ENCODE data around the gene GDF2. TPM values are rescaled to one million over a fixed set of nuclear protein-coding genes. Genes with fewer than 3 reads are reported as not detected.

The GDF2 gene
- total RNA-seq, 4 donors from 2014 or later: not detected

DNA sequence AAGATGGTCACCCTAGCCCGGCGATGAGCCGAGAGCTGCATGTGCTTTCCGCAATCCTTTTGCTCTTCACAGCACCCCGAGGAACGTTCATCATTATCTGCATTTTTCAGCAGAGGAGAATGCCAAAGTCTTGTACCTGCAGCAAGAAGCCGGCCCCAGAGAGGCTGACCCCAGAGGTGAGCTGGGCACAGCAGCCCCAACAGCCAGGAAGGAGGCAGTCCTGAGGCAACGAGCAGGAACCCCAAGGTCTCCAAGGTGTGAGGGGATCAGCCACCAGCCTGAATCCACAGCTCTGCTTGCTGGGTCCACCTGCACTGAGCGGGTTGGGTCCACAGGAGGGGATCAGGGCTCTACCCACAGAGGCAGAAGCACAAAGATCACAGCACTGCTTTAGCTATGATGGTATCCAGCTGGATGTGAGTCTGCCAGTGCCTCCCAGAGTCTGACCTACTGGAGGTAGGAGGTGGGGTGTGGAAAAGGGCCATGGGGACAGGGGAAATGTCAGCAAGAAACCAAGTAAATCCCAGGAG is 39.1 kb upstream of the GDF2 start:
- no peaks in the 10 kb centered on the region for H3K4me1 ChIP-seq
- H3K36me3 ChIP-seq: no peaks in the 10 kb centered on the region
- no peak overlapping the region for H3K27ac ChIP-seq
- intact Hi-C loops (cut with DNase I; ENCODE audit: low total_unique reads) (no loop called here), in situ Hi-C loops (cut with MboI; ENCODE audit: low sequenced_read_pairs in 4 of 4) (no loop called here)
- H3K9me3 ChIP-seq: no peaks in the 10 kb centered on the region
- ATAC-seq: no peak
- H3K4me3 ChIP-seq: no peak overlapping the region
- TF ChIP-seq POLR2A (IDR thresholded peaks at IDR 0.05): no peak
- no peaks in the 10 kb centered on the region for H3K27me3 ChIP-seq
- DNase-seq: no peak

DNA sequence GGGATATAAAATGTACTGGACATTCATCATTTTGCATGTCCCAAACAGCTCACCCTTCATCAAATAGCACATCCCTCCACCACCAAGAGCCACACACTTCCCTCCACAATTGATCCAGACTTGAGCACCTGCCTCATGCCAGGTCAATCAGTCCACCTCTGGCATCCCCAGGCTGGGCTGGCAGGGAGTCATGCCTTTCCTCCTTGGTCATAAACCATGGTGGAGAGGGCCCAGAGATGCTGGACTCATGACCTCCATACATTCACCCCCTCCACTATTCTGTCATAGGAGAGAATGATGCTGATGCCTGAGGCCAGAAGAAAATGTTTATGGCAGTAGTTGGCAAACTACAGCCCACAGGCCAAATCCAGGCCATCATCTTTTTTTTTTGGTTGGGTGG is 38.4 kb upstream of the GDF2 start:
- no peak overlapping the region for H3K27ac ChIP-seq
- H3K27me3 ChIP-seq: no peaks in the 10 kb centered on the region
- H3K4me3 ChIP-seq: no peak overlapping the region
- H3K9me3 ChIP-seq: no peaks in the 10 kb centered on the region
- TF ChIP-seq, protein P1, sequence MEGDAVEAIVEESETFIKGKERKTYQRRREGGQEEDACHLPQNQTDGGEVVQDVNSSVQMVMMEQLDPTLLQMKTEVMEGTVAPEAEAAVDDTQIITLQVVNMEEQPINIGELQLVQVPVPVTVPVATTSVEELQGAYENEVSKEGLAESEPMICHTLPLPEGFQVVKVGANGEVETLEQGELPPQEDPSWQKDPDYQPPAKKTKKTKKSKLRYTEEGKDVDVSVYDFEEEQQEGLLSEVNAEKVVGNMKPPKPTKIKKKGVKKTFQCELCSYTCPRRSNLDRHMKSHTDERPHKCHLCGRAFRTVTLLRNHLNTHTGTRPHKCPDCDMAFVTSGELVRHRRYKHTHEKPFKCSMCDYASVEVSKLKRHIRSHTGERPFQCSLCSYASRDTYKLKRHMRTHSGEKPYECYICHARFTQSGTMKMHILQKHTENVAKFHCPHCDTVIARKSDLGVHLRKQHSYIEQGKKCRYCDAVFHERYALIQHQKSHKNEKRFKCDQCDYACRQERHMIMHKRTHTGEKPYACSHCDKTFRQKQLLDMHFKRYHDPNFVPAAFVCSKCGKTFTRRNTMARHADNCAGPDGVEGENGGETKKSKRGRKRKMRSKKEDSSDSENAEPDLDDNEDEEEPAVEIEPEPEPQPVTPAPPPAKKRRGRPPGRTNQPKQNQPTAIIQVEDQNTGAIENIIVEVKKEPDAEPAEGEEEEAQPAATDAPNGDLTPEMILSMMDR (IDR thresholded peaks at IDR 0.05 in 4 of 5, conservative IDR thresholded peaks at IDR 0.05 in 1 of 5): no peak
- no peak for TF ChIP-seq POLR2A (IDR thresholded peaks at IDR 0.05)
- intact Hi-C loops (cut with DNase I; ENCODE audit: low total_unique reads): no loop called here
- no peak for DNase-seq
- no peaks in the 10 kb centered on the region for H3K36me3 ChIP-seq
- no peak for ATAC-seq
- in situ Hi-C loops (cut with MboI; ENCODE audit: low sequenced_read_pairs in 4 of 4): no loop called here
- no peaks in the 10 kb centered on the region for H3K4me1 ChIP-seq

DNA sequence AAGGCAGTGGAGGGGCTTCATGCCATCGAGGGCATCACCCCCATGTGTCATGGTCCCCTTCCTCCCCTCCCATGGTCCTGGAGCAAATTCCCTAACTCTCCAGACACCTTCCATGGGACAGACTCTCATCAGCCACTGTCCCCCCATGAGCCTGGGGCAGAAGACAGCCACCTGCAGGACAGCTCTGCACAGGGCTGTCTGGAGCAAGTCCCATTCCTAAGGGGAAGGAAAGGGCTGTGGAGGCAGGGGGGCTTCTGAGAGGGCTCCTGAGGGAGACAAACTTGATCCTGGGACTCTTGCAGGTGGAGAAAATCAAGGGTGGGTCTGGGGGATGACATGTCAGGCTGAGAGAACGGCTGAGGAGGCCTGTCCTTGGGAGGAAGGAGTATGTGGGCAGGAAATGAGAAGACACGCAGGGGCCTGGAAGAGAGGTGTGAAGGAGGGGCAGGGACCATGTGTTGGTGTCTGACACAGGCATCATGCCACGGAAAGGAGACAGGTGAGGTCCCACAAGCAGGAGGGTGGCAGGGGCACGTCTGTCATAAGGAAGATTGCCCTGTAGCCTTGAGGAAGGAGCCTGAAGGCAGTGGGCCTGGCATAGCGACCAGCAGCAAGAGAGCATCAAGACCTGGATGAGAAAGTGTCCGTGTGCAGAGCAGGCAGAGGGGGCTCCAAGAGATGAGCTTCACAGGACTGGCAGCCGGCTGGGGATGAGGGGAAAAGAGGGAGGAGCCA is 36.7 kb upstream of the GDF2 start:
- Histone ChIP-seq H3K4me1 (no peaks in the 10 kb centered on the region), H3K27me3 (no peaks in the 10 kb centered on the region), H3K4me3 (no peak overlapping the region), H3K9me3 (no peaks in the 10 kb centered on the region), H3K27ac (no peak overlapping the region), H3K36me3 (no peaks in the 10 kb centered on the region)
- in situ Hi-C loops (cut with MboI; ENCODE audit: low sequenced_read_pairs in 4 of 4): no loop called here
- TF ChIP-seq POLR2A (IDR thresholded peaks at IDR 0.05): no peak
- TF ChIP-seq, protein P1 (IDR thresholded peaks at IDR 0.05 in 4 of 5, conservative IDR thresholded peaks at IDR 0.05 in 1 of 5): no peak
- DNase-seq: no peak
- ATAC-seq: no peak
- intact Hi-C loops (cut with DNase I; ENCODE audit: low total_unique reads): no loop called here

DNA sequence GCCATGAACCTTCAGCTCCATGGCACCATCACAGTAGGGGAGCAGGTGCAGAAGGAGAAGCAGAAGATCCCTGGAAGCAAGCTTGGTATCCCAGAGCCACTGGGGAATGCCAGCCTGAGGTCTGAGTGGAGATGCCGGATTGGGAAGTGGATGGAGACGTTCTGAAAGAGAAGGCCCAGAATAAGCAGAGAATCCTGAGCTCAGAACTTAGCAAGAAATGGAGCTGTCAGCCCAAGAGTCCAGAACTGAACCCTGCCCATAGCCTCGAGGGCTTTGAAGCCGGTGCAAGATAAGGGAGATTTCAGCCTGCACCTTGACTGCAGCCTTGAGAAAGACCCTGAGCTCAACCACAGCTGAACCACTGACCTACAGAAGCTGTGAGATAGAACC is 36.1 kb upstream of the GDF2 start:
- H3K9me3 ChIP-seq: no peaks in the 10 kb centered on the region
- intact Hi-C loops (cut with DNase I; ENCODE audit: low total_unique reads) (no loop called here), in situ Hi-C loops (cut with MboI; ENCODE audit: low sequenced_read_pairs in 4 of 4) (no loop called here)
- ATAC-seq (no peak), DNase-seq (no peak)
- no peak overlapping the region for H3K27ac ChIP-seq
- H3K27me3 ChIP-seq: no peaks in the 10 kb centered on the region
- H3K4me3 ChIP-seq: no peak overlapping the region
- no peaks in the 10 kb centered on the region for H3K4me1 ChIP-seq
- H3K36me3 ChIP-seq: no peaks in the 10 kb centered on the region
- TF ChIP-seq, protein P1 (IDR thresholded peaks at IDR 0.05 in 4 of 5, conservative IDR thresholded peaks at IDR 0.05 in 1 of 5): no peak
- TF ChIP-seq POLR2A (IDR thresholded peaks at IDR 0.05): no peak

DNA sequence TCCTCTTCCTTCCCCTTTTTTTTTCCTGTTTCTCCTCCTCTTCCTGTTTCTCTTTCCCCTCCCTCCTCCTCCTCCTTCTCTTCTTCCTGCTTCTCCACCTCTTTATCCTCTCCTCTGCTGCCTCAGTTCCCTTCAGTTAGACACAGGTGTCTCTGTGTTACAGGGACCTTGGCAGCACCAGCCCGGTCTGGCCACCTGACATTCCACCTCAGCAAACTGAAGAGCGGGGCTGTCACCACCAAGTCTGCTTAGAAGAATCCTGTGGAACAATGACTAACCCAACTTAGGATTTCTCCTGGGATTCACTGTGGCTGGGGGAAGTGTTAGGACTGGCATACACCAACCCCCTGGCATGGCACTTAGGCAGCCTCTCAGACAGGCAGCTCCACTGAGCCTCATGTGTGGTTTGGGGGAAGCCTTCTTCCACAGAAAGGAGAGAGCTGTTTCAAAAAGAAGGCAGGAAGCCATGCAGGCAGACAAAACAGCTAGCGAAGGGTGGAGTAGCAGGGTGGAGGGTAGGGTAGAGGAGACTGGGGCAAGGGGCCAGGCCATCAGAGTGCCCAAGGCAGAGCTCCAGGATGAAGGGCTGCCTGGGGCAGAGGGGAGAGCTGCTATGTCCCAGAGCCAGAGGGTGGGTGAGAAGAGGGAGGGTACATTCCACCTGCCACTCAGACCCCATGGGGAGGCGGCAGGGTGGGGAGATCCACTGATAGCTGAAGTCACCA is 35.5 kb upstream of the GDF2 start:
- no peak for DNase-seq

More for the DNA sequence above, 35.5 kb upstream of the GDF2 start:
- no peak for ATAC-seq
- intact Hi-C loops (cut with DNase I; ENCODE audit: low total_unique reads): no loop called here
- no peak for TF ChIP-seq POLR2A (IDR thresholded peaks at IDR 0.05)
- TF ChIP-seq, protein P1 (IDR thresholded peaks at IDR 0.05 in 4 of 5, conservative IDR thresholded peaks at IDR 0.05 in 1 of 5): no peak
- Histone ChIP-seq H3K27ac (no peak overlapping the region), H3K4me3 (no peak overlapping the region), H3K4me1 (no peaks in the 10 kb centered on the region), H3K36me3 (no peaks in the 10 kb centered on the region), H3K27me3 (no peaks in the 10 kb centered on the region), H3K9me3 (no peaks in the 10 kb centered on the region)
- in situ Hi-C loops (cut with MboI; ENCODE audit: low sequenced_read_pairs in 4 of 4): no loop called here
